Testis (tissue), 3 donors: Measurements from ENCODE around the gene TFDP2. TPM values are rescaled to one million over a fixed set of nuclear protein-coding genes. Genes with fewer than 3 reads are reported as not detected.
"Not testable (repeated sequence)": the region's sequence is repeated elsewhere in the genome, so short reads cannot be mapped to it uniquely, and the experiment has no call there.

ENCODE experiments used
- DNase-seq: peaks from one replicate; pipeline ENCODE4 v3.0.0-alpha.2; 2019
- H3K27ac ChIP-seq, 2 donors: fragments of 200-600 bp; sonication (generic); one replicate each; pipeline ENCODE4 v1.5.1; 2019
- H3K27me3 ChIP-seq: fragments of 200-600 bp; sonication (generic); one replicate; pipeline ENCODE4 v1.5.1; 2019
- H3K36me3 ChIP-seq: fragments of 200-600 bp; sonication (generic); one replicate; pipeline ENCODE4 v1.5.1; 2017; ENCODE audit warnings: low read depth; ENCODE audit errors: missing control alignments
- H3K4me1 ChIP-seq: fragments of 200-600 bp; sonication (generic); one replicate; pipeline ENCODE4 v1.5.1; 2019
- H3K4me3 ChIP-seq, 2 donors: fragments of 200-600 bp; sonication (generic); one replicate each; pipeline ENCODE4 v1.5.1; 2017 to 2019
- H3K9me3 ChIP-seq: fragments of 200-600 bp; sonication (generic); one replicate; pipeline ENCODE4 v1.5.1; 2017
- POLR2A ChIP-seq: fragments of 450-650 bp; IDR thresholded peaks from one replicate; pipeline ENCODE4 v1.6.1; 2017; ENCODE audit warnings: antibody characterized with exemption, mild to moderate bottlenecking, moderate library complexity
- WGBS, 2 donors: methylation state at CpG; one replicate each; pipeline ENCODE4 v1.1.5; 2018; 5-methylcytosine and 5-hydroxymethylcytosine counted together
- intact Hi-C: fragments of 100-400 bp; cut with DNase I; formaldehyde crosslinking; loops from one replicate; pipeline ENCODE4 v1.15.1; 2023; ENCODE audit warnings: low total_unique reads
- polyA plus RNA-seq: library from polyadenylated mRNA; stranded (reverse); fragments of 350-450 nt; fragmentation: Illumina TruSeq; extraction: RNeasy Lipid Tissue Mini Kit (QIAGEN cat#74804); gene quantifications from one replicate; pipeline ENCODE4 v1.2.3, GENCODE V29; 2014; ENCODE audit warnings: low read depth, low replicate concordance; ENCODE audit not compliant: insufficient read depth
- total RNA-seq, 2 donors: library from RNA; depleted of rRNA; stranded (reverse); fragments of >200 nt; gene quantifications; one replicate each; pipeline ENCODE4 v1.2.3, GENCODE V29; 2016
- TF ChIP-seq, protein P1 (sequence below), 3 experiments: fragments of 450-650 bp in 2 of 3; fragments of 200-600 bp in 1 of 3; sonication (generic) in 1 of 3; IDR thresholded peaks; one replicate each; pipeline ENCODE4 v1.5.1; 2016 to 2019; ENCODE audit warnings: antibody characterized with exemption in 3 of 3, mild to moderate bottlenecking in 2 of 3, moderate library complexity in 1 of 3

Gene TFDP2
- total and polyA plus RNA-seq, 3 donors from 2014 or later, result 110 to 168 (median 152) TPM

DNA sequence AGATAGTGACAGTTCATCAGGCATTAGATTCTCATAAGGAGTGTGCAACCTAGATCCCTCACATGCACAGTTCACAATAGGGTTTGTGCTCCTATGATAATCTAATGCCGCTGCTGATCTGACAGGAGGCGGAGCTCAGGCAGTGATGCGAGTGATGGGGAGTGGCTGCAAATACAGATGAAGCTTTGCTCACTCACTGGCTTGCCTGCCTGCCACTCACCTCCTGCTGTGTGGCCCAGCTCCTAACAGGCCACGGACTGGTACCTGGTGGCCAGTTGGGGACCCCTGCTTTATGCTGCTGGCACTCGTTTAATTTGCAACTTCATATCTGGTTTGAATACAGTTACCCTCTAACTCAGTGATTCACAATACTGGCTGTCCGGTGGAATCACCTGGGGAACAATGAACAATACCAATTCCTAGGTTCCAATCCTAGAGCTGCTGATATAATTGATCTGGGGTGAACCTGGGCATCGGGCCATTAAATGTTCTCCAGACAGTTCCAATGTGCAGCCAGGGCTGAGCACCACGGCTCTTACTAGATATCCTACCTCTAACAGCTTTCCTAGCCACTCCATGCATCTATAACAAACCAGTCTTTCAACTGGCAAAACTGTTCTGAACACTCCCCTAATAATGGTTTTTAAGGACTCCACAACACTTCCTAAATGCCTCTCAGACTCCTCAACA is 141.5 kb downstream of the TFDP2 start:
- TF ChIP-seq, protein P1, sequence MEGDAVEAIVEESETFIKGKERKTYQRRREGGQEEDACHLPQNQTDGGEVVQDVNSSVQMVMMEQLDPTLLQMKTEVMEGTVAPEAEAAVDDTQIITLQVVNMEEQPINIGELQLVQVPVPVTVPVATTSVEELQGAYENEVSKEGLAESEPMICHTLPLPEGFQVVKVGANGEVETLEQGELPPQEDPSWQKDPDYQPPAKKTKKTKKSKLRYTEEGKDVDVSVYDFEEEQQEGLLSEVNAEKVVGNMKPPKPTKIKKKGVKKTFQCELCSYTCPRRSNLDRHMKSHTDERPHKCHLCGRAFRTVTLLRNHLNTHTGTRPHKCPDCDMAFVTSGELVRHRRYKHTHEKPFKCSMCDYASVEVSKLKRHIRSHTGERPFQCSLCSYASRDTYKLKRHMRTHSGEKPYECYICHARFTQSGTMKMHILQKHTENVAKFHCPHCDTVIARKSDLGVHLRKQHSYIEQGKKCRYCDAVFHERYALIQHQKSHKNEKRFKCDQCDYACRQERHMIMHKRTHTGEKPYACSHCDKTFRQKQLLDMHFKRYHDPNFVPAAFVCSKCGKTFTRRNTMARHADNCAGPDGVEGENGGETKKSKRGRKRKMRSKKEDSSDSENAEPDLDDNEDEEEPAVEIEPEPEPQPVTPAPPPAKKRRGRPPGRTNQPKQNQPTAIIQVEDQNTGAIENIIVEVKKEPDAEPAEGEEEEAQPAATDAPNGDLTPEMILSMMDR (IDR thresholded peaks at IDR 0.05), result no peak
- no peak for TF ChIP-seq POLR2A
- intact Hi-C loops, result no loop called here
- Histone ChIP-seq H3K36me3 (no peaks in the 10 kb centered on the region), H3K4me1 (peaks cover 22% of the 10 kb centered on the region), H3K9me3 (no peaks in the 10 kb centered on the region), H3K27me3 (no peaks in the 10 kb centered on the region), H3K27ac (no peak overlapping the region), H3K4me3 (no peak overlapping the region)
- 77 to 81% methylated on average over 7 to 8 of the region's 8 CpGs for WGBS, 2 donors
- DNase-seq, result peak; percentile 48

DNA sequence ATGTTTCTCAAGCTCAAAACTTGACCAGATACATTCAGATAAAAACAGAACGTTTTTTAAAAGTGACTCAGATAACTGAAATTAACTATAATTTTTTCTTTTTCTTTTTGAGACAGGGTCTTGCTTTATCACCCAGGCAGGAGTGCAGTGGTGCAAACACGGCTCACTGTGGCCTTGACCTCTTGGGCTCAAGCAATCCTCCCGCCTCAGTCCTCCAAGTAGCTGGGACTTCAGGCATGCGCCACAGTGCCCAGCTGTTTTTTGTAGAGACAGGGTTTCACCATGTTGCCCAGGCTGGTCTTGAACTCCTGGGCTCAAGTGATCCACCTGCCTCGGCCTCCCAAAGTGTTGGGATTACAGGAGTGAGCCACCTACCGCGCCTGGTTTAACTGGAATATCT is 144.4 kb downstream of the TFDP2 start:
- WGBS, 2 donors, result 52 to 66% methylated on average over 7 of the region's 7 CpGs

DNA sequence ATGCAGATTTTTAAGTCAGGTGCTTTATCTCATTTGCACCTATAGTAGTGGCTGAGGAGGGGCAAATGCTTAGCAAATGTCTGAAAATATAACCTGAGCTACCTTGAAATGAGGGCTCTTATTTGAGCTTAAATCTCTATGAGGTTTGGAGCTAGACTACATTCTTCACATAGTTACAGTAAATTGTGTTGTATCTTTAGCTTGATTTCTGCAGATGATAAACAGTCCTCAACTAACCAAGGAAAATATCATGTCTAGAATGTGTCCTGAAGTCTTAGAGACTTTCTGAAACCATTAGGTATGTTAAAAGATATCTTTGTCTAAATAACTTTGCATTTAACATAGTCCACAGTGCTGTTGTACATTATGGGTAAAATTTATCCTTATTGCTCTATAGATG is 145.3 kb downstream of the TFDP2 start:
- H3K4me3 ChIP-seq, result no peak overlapping the region
- no peak for DNase-seq
- no peaks in the 10 kb centered on the region for H3K36me3 ChIP-seq
- intact Hi-C loops, result no loop called here
- H3K4me1 ChIP-seq, result peaks cover 22% of the 10 kb centered on the region
- no peaks in the 10 kb centered on the region for H3K27me3 ChIP-seq
- H3K9me3 ChIP-seq, result no peaks in the 10 kb centered on the region
- peak overlapping the region in 1 of 2 donors; percentile 4 for H3K27ac ChIP-seq
- no peak for TF ChIP-seq POLR2A
- TF ChIP-seq, protein P1 (IDR thresholded peaks at IDR 0.05), result no peak

More for the DNA sequence above, 144.4 kb downstream of the TFDP2 start:
- H3K36me3 ChIP-seq, intact Hi-C loops, H3K4me3 ChIP-seq, H3K9me3 ChIP-seq, H3K27me3 ChIP-seq: not testable (repeated sequence)
- H3K4me1 ChIP-seq, result peaks cover 22% of the 10 kb centered on the region
- DNase-seq, result peak; percentile 52
- H3K27ac ChIP-seq, result peak overlapping the region in 1 of 2 donors; percentile 18

DNA sequence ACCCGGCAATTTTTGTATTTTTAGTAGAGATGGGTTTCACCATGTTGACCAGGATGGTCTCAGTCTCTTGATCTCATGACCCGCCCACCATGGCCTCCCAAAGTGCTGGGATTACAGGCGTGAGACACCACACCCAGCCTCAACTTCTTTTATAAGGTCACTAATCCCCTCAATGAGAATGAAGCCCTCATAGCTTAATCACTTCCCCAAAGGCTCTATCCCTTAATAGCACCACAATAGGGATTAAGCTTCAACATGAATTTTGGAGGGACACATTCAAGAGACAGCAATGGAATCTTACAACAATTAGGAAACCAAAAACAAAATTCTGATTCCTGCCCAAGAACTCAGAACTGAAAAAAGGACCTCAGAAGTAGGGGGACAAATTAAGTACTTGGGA is 146.1 kb downstream of the TFDP2 start:
- no peak for DNase-seq
- intact Hi-C loops, result no loop called here
- Histone ChIP-seq H3K9me3 (no peaks in the 10 kb centered on the region), H3K27ac (no peak overlapping the region), H3K4me3 (no peak overlapping the region), H3K36me3 (no peaks in the 10 kb centered on the region), H3K4me1 (peaks cover 22% of the 10 kb centered on the region), H3K27me3 (no peaks in the 10 kb centered on the region)
- TF ChIP-seq, protein P1 (IDR thresholded peaks at IDR 0.05), result no peak
- no peak for TF ChIP-seq POLR2A
- WGBS, 2 donors, result 96 to 99% methylated on average over 3 of the region's 3 CpGs

DNA sequence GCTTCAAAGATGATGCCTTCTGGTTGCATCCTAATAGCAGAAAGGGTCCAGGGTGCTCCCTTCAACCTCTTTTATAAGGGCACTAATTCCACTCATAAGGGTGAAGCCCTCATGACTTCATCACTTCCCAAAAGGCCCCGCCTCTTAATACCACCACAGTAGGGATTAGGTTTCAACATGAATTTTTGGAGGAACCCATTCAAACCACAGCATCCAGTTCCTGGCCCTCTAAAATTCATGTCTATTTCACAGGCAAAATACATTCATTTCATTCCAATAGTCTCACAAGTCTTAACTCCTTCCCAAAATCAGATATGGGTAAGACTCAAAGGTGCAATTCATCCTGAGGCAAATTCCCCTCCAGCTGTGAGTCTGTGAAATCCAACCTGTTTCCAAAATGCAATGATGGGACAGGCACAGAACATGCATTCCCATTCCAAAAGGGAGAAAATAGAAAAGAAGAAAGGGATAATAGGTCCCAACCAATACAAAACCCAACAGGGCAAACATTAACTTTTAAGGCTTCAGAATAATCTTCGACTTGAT is 148.9 kb downstream of the TFDP2 start:
- WGBS, 2 donors, result 92 to 100% methylated on average over 2 of the region's 2 CpGs
- H3K4me1 ChIP-seq, result peaks cover 14% of the 10 kb centered on the region
- no peak for DNase-seq
- H3K27me3 ChIP-seq, result no peaks in the 10 kb centered on the region
- TF ChIP-seq, protein P1 (IDR thresholded peaks at IDR 0.05), result no peak
- no peak for TF ChIP-seq POLR2A
- intact Hi-C loops, result no loop called here
- no peaks in the 10 kb centered on the region for H3K36me3 ChIP-seq
- no peak overlapping the region for H3K4me3 ChIP-seq
- no peaks in the 10 kb centered on the region for H3K9me3 ChIP-seq
- no peak overlapping the region for H3K27ac ChIP-seq
